Suppressor macrophage treated with lipopolysaccharide for 1 hour (primary cell): ENCODE data around the gene PAPPA2.
"Not testable (repeated sequence)": the region's sequence is repeated elsewhere in the genome, so short reads cannot be mapped to it uniquely, and the experiment has no call there.

ENCODE experiments used
- DNase-seq, 3 donors: peaks; one replicate each; pipeline ENCODE4 v3.0.0-alpha.2; 2020 to 2022

PAPPA2 gene

GRCh38 chr1:176612791-176613190 is 149.8 kb downstream of the PAPPA2 start:
- DNase-seq, result no peak

- DNase-seq, result no peak
These were observed 154.9 kb downstream of the PAPPA2 start for GRCh38 chr1:176617881-176618280.

GRCh38 chr1:176619261-176619660 is 156.3 kb downstream of the PAPPA2 start:
- DNase-seq, result no peak

- DNase-seq, result no peak
These were observed 162.4 kb downstream of the PAPPA2 start for GRCh38 chr1:176625365-176625764.

GRCh38 chr1:176626572-176627061 is 163.6 kb downstream of the PAPPA2 start:
- DNase-seq, result no peak

GRCh38 chr1:176628775-176629174 is 165.8 kb downstream of the PAPPA2 start:
- no peak for DNase-seq

- not testable (repeated sequence) for DNase-seq
These were observed 171.8 kb downstream of the PAPPA2 start for GRCh38 chr1:176634733-176635132.

GRCh38 chr1:176638713-176639526 is 175.9 kb downstream of the PAPPA2 start:
- DNase-seq, result no peak

GRCh38 chr1:176643536-176643935 is 180.6 kb downstream of the PAPPA2 start:
- DNase-seq, result no peak

- DNase-seq, result no peak
These were observed 185.6 kb downstream of the PAPPA2 start for GRCh38 chr1:176648556-176648955.

GRCh38 chr1:176656257-176656995 is 193.5 kb downstream of the PAPPA2 start:
- no peak for DNase-seq

GRCh38 chr1:176669782-176670181 is 206.8 kb downstream of the PAPPA2 start:
- no peak for DNase-seq

- no peak for DNase-seq
These were observed 207.9 kb downstream of the PAPPA2 start for GRCh38 chr1:176670853-176671252.

- no peak for DNase-seq
These were observed 220.0 kb downstream of the PAPPA2 start for GRCh38 chr1:176682830-176683535.

GRCh38 chr1:176691251-176692228 is 228.6 kb downstream of the PAPPA2 start:
- peak; percentile 15 to 33 (median 24) for DNase-seq

GRCh38 chr1:176692431-176692830 is 229.5 kb downstream of the PAPPA2 start:
- DNase-seq, result no peak

- DNase-seq, result no peak
These were observed 230.2 kb downstream of the PAPPA2 start for GRCh38 chr1:176692988-176693696.

- DNase-seq, result no peak
These were observed 230.8 kb downstream of the PAPPA2 start for GRCh38 chr1:176693697-176694329.

GRCh38 chr1:176694713-176695112 is 231.7 kb downstream of the PAPPA2 start:
- DNase-seq, result no peak

- no peak for DNase-seq
These were observed 233.1 kb downstream of the PAPPA2 start for GRCh38 chr1:176696109-176696508.

- no peak for DNase-seq
These were observed 233.7 kb downstream of the PAPPA2 start for GRCh38 chr1:176696689-176697088.
